Fibroblast of lung (primary cell): ENCODE measurements around the gene OSMR. TPM values are rescaled to one million over a fixed set of nuclear protein-coding genes. Genes with fewer than 3 reads are reported as not detected.

ENCODE experiments used
- DNase-seq, 2 donors: peaks; one replicate each; pipeline versions ENCODE4 v3.0.0 to v3.0.0-alpha.2; 2010; ENCODE audit warnings: low read depth in 2 of 2
- H2AFZ ChIP-seq: 2 replicates; pipeline ENCODE4 v1.5.1; 2012; ENCODE audit warnings: low read length, control low read depth, inconsistent platforms
- H3K27ac ChIP-seq: 2 replicates; pipeline ENCODE4 v1.5.1; 2011; ENCODE audit warnings: low read length, control low read depth; ENCODE audit not compliant: insufficient read depth
- H3K27me3 ChIP-seq: 2 replicates; pipeline ENCODE4 v1.5.1; 2011; ENCODE audit warnings: mild to moderate bottlenecking, low read length; ENCODE audit not compliant: control insufficient read depth, insufficient read depth
- H3K36me3 ChIP-seq: 2 replicates; pipeline ENCODE4 v1.5.1; 2011; ENCODE audit warnings: low read length; ENCODE audit not compliant: control insufficient read depth, insufficient read depth
- H3K4me1 ChIP-seq: 2 replicates; pipeline ENCODE4 v1.5.1; 2011; ENCODE audit warnings: low read length; ENCODE audit not compliant: control insufficient read depth, insufficient read depth; ENCODE audit errors: extremely low read depth
- H3K4me2 ChIP-seq: 2 replicates; pipeline ENCODE4 v1.5.1; 2011; ENCODE audit warnings: low read length, control low read depth; ENCODE audit not compliant: insufficient read depth; ENCODE audit errors: extremely low read depth
- H3K4me3 ChIP-seq, 4 experiments: fragments of 200-600 bp in 1 of 4; sonication (generic) in 1 of 4; replicated peaks in 1 of 4; 2 replicates each; pipeline ENCODE4 v1.5.1; 2011 to 2016; ENCODE audit warnings: low read length in 4 of 4, low read depth in 3 of 4, mild to moderate bottlenecking in 3 of 4, control low read depth in 2 of 4, inconsistent platforms in 1 of 4, mixed read lengths in 1 of 4; ENCODE audit not compliant: insufficient read depth in 1 of 4; ENCODE audit errors: control extremely low read depth in 1 of 4
- H3K79me2 ChIP-seq: 2 replicates; pipeline ENCODE4 v1.5.1; 2012; ENCODE audit warnings: mild to moderate bottlenecking, low read length, inconsistent platforms; ENCODE audit not compliant: control insufficient read depth, insufficient read depth
- H3K9ac ChIP-seq: 2 replicates; pipeline ENCODE4 v1.5.1; 2011; ENCODE audit warnings: mild to moderate bottlenecking, low read length, control low read depth; ENCODE audit not compliant: insufficient read depth
- H3K9me3 ChIP-seq: 2 replicates; pipeline ENCODE4 v1.5.1; 2012; ENCODE audit warnings: low read depth, low read length; ENCODE audit not compliant: control insufficient read depth, insufficient read depth
- H4K20me1 ChIP-seq: 2 replicates; pipeline ENCODE4 v1.5.1; 2011; ENCODE audit warnings: low read length; ENCODE audit not compliant: control insufficient read depth, insufficient read depth; ENCODE audit errors: extremely low read depth
- EZH2 ChIP-seq: IDR thresholded peaks from 2 replicates; pipeline ENCODE4 v1.5.1; 2012; ENCODE audit warnings: low read length, control low read depth, mild to moderate bottlenecking; ENCODE audit errors: missing control alignments
- polyA plus RNA-seq, 2 donors: library from polyadenylated mRNA; depleted of rRNA in 1 of 2; stranded (reverse) in 1 of 2; unstranded in 1 of 2; fragments of >200 nt; gene quantifications; 2 replicates each; pipeline ENCODE4 v1.2.1, GENCODE V29; 2011 to 2012; ENCODE audit warnings: missing spikeins in 1 of 2
- total RNA-seq: library from RNA; depleted of rRNA; stranded (reverse); fragments of >200 nt; gene quantifications from 2 replicates; pipeline ENCODE4 v1.2.1, GENCODE V29; 2014
- TF ChIP-seq, protein P1 (sequence below), 2 donors: IDR thresholded peaks in 1 of 2; conservative IDR thresholded peaks in 1 of 2; 1 replicate in 1 of 2; 2 replicates in 1 of 2; pipeline ENCODE4 v1.5.1; 2011 to 2012; ENCODE audit warnings: low read length in 2 of 2, control low read depth in 1 of 2, inconsistent platforms in 1 of 2, low read depth in 1 of 2, mild to moderate bottlenecking in 1 of 2

OSMR gene
- total and polyA plus RNA-seq, 2 donors (not counting 1 experiment from before 2014, with no cell fraction given): 102 to 189 TPM

DNA sequence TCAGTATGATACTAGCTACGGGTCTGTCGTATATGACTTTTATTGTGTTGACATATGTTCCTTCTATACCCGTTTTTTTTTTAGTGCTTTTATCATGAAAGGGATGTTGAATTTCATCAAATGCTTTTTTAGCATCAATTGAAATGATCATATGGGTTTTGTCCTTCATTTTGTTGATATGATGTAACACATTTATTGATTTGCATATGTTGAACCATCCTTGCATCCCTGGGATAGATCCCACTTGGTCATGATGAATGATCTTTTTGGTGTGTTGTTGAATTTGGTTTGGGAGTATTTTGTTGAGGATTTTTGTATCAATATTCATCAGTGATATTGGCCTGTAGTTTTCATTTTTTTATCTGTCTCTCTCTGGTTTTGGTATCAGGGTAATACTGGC lies 50.9 kb downstream of the OSMR start:
- H3K4me3 ChIP-seq: no peak overlapping the region
- H3K36me3 ChIP-seq: peaks cover 9% of the 10 kb centered on the region
- no peak overlapping the region for H3K27ac ChIP-seq
- H3K4me1 ChIP-seq: no peaks in the 10 kb centered on the region
- H3K9ac ChIP-seq: no peak overlapping the region
- TF ChIP-seq EZH2: no peak
- TF ChIP-seq, protein P1, sequence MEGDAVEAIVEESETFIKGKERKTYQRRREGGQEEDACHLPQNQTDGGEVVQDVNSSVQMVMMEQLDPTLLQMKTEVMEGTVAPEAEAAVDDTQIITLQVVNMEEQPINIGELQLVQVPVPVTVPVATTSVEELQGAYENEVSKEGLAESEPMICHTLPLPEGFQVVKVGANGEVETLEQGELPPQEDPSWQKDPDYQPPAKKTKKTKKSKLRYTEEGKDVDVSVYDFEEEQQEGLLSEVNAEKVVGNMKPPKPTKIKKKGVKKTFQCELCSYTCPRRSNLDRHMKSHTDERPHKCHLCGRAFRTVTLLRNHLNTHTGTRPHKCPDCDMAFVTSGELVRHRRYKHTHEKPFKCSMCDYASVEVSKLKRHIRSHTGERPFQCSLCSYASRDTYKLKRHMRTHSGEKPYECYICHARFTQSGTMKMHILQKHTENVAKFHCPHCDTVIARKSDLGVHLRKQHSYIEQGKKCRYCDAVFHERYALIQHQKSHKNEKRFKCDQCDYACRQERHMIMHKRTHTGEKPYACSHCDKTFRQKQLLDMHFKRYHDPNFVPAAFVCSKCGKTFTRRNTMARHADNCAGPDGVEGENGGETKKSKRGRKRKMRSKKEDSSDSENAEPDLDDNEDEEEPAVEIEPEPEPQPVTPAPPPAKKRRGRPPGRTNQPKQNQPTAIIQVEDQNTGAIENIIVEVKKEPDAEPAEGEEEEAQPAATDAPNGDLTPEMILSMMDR (conservative IDR thresholded peaks at IDR 0.05 in 1 of 2, IDR thresholded peaks at IDR 0.05 in 1 of 2; ENCODE audit: low read depth in 1 of 2, low read length in 2 of 2): no peak
- H3K4me2 ChIP-seq: no peak overlapping the region
- no peaks in the 10 kb centered on the region for H3K79me2 ChIP-seq
- no peaks in the 10 kb centered on the region for H3K27me3 ChIP-seq
- H2AFZ ChIP-seq: no peak overlapping the region
- no peak for DNase-seq
- H4K20me1 ChIP-seq: no peaks in the 10 kb centered on the region
- no peaks in the 10 kb centered on the region for H3K9me3 ChIP-seq

DNA sequence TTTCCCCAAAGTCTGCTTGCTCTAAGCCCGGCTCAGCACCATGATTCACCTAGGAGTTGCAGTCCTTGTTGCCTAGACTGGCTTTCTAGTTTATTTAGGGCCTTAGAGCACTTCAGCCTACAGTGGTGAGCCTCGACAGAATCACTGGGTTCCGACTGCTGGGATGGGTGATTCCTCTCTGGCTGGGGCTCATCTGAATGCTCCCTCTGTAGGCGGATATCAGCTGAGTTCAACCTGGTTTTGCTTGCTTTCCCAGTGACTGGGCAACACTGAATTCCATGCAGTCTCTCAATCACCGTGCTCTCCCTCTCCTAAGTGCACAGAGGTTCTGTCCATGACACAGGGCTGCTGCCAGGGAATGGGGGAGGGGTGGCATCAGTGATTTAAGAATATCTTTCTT lies 54.1 kb downstream of the OSMR start:
- no peak for TF ChIP-seq EZH2
- TF ChIP-seq, protein P1 (conservative IDR thresholded peaks at IDR 0.05 in 1 of 2, IDR thresholded peaks at IDR 0.05 in 1 of 2; ENCODE audit: low read depth in 1 of 2, low read length in 2 of 2): no peak
- Histone ChIP-seq H3K79me2 (no peaks in the 10 kb centered on the region), H3K9me3 (no peaks in the 10 kb centered on the region), H3K36me3 (peaks cover 11% of the 10 kb centered on the region), H3K27me3 (no peaks in the 10 kb centered on the region), H4K20me1 (no peaks in the 10 kb centered on the region), H2AFZ (no peak overlapping the region), H3K27ac (no peak overlapping the region), H3K4me3 (no peak overlapping the region), H3K4me2 (no peak overlapping the region), H3K4me1 (no peaks in the 10 kb centered on the region), H3K9ac (no peak overlapping the region)
- no peak for DNase-seq

DNA sequence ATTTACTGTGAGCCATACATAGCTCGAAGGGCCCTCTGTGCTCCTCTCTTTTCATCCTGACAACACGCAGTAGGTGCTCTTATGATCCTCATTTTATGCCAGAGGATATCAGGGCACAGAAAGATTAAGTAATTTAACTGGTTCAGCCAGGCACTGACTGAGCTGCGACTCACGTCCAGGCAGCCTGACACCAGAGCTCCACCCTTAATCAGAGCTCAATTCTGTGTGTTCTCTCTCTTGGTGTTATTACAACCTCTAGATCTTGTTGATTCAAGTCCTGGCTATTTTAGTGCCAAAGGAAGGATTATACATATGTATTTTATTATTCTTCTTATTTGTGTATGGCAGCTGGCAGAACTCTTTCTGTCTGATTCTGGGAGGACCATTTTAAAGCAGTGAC lies 59.7 kb downstream of the OSMR start:
- no peaks in the 10 kb centered on the region for H3K79me2 ChIP-seq
- DNase-seq: peak in 1 of 2 donors; percentile 35
- H3K9me3 ChIP-seq: no peaks in the 10 kb centered on the region
- H3K27ac ChIP-seq: no peak overlapping the region
- H4K20me1 ChIP-seq: no peaks in the 10 kb centered on the region
- peaks cover 18% of the 10 kb centered on the region for H3K36me3 ChIP-seq
- H3K4me2 ChIP-seq: no peak overlapping the region
- H3K9ac ChIP-seq: no peak overlapping the region
- no peaks in the 10 kb centered on the region for H3K4me1 ChIP-seq
- H3K27me3 ChIP-seq: no peaks in the 10 kb centered on the region
- no peak overlapping the region for H3K4me3 ChIP-seq
- TF ChIP-seq, protein P1 (conservative IDR thresholded peaks at IDR 0.05 in 1 of 2, IDR thresholded peaks at IDR 0.05 in 1 of 2; ENCODE audit: low read depth in 1 of 2, low read length in 2 of 2): no peak
- no peak for TF ChIP-seq EZH2
- H2AFZ ChIP-seq: no peak overlapping the region
